Skeletal muscle cell (primary cell): Measurements from ENCODE around the gene SLC10A7.

Source experiments
- DNase-seq: peaks from one replicate; pipeline ENCODE4 v3.0.0-alpha.2; 2010; ENCODE audit warnings: low read depth
- H3K4me3 ChIP-seq: 2 replicates; pipeline ENCODE4 v1.5.1; 2011; ENCODE audit warnings: low read depth, mild to moderate bottlenecking, control low read depth, low read length, moderate library complexity

The SLC10A7 gene

GRCh38 chr4:146244496-146244895 lies 277.2 kb downstream of the SLC10A7 start:
- no peak for DNase-seq
- H3K4me3 ChIP-seq: no peak overlapping the region

GRCh38 chr4:146243883-146244277 lies 277.9 kb downstream of the SLC10A7 start:
- H3K4me3 ChIP-seq: no peak overlapping the region
- no peak for DNase-seq

DNA sequence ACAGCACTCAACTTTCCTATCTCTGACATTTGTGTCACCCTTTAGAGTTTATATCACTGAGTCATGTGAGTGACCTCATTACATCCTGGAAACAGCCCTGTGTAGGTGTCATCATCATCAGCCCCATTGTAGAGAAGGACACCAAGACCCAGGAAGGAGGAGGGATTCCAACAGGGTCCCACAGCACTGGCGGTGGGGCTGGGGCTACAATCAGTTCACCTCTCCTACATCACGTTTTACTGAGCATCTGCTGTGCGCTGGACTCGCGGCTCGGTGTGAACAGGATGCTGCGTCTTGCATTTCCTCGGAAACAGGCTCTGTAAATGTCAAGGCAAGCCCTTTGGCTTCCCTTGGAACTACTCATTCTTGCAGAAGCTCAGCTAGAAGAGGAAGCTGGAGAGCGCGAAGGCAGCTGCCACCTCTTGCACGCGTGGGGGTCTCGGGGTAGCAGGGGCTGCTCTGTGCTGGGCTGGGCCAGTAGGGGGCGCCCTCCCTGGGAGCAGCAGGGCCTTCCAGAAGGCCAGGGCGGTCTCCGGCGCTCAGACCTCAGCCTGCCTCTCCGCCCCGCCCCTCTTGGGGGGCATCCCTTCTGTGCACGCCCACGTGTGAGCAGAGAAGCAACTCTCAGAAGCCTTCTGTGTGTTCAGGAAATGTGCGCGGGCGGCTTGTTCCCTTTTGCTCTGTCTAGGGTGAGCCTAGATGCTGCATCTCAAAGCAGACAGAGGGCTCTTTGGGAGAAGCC lies 278.4 kb downstream of the SLC10A7 start:
- H3K4me3 ChIP-seq: no peak overlapping the region
- DNase-seq: no peak

DNA sequence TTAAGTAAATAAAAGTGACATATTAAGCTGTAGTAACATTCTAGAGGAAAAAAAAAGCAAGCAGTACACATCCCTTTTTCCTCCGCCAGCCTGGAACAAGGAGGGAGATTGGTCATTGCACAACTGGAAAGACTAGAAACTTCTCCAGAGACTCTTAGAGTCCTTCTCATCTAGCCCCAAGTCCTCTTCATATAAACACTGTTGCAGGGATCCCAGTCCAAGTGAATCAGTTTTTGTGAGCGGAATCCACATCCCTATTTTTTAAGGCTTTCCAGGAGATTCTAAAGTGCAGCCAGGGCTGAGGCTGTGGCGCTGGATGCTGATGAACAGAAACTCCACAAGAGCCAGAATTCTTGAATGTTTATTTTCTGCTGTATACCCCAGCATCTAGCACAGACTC lies 283.6 kb downstream of the SLC10A7 start:
- DNase-seq: no peak
- H3K4me3 ChIP-seq: no peak overlapping the region

GRCh38 chr4:146237092-146237491 lies 284.6 kb downstream of the SLC10A7 start:
- no peak overlapping the region for H3K4me3 ChIP-seq
- DNase-seq: no peak

DNA sequence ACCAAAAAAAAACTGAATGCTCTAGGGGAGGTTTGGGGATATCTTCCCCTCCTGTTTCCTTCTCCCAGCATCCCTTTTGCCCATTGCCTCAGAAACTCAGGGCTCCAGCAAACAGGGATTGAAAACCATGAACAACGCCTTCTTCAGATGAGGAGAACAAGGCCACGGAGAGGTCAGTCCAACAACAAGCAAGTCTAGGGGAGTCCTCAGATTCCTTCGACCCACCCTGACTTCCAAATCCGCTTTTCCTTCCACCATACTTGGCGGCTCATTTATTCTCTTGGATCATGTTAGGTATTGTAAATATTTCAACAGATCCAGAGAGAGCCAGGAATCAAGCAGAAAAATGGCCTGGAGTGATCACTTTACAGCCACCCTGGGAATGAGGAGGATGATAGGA lies 285.5 kb downstream of the SLC10A7 start:
- no peak overlapping the region for H3K4me3 ChIP-seq
- DNase-seq: no peak

GRCh38 chr4:146235654-146236177 lies 286.0 kb downstream of the SLC10A7 start:
- no peak for DNase-seq
- no peak overlapping the region for H3K4me3 ChIP-seq

- H3K4me3 ChIP-seq: no peak overlapping the region
- DNase-seq: no peak
Measured at GRCh38 chr4:146232131-146232722, 289.5 kb downstream of the SLC10A7 start.

DNA sequence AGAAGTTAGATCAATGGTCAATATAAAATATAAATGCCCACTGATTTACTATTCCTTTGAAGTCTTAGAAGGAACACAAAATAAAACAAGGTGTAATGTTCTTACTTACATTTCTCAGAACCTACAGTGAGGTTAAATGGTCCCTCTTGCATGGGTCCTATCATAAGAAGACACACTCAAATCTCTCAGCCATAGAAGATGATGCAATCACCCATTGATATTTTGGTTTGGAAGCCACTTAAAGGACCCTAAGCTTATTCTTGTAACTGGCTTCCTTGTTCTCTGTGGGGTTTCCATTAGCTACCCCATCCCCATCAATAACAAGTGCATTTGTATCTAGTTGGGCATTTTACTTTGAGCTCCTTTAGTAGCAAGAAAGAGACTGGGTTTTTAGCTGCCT lies 292.3 kb downstream of the SLC10A7 start:
- DNase-seq: no peak
- no peak overlapping the region for H3K4me3 ChIP-seq

DNA sequence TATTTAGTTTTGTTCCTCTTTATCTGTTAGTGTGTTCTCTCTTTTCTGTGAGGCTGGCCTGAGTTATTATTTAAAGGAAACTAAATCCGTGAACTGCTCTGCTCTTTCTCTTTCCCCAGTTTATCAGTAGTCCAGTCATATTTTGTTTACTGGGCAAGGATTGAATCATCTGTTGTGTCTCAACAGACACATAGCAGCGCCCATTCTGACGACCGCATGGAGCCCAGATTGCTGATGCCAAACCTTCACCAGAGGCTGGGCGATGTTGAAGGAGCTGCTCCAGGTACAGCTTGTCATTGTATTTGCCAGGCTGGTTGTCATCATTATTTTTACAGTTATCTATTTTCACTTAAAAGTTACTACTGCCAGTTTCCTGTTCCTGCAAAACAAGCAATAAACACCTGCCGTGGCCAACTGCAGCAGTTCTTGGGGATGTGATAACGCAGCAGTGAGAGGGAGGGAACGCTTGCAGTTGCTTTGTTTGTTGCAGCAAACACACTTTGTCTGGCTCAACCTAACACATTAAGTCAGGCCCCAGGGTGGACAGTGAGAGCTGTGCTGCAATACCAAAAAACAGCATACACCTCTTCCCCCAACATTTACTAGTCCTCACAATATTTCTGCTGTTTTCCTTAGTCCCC lies 297.3 kb downstream of the SLC10A7 start:
- H3K4me3 ChIP-seq: no peak overlapping the region
- no peak for DNase-seq

GRCh38 chr4:146222313-146222712 lies 299.4 kb downstream of the SLC10A7 start:
- peak; percentile 15 for DNase-seq
- no peak overlapping the region for H3K4me3 ChIP-seq

DNA sequence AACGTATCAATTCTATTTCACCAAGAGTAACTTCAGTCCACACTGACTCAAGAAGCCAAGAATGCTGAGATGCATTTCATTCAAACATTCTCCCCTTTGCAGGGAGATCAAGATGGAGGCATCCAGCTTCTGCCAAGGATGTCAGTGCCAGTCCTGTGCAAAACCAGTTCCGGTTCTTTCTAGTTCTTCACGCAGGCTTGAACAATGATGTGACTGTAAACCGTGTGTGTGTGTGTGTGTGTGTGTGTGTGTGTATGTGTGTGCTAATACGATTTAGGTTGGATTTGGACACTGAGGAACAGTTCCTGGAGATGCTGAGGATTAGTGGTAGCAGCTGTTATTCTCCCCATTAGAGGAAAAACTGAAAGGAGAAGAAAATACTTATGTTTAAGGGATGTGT lies 307.5 kb downstream of the SLC10A7 start, which contains the start of gene REELD1:
TSS of gene REELD1 (plus strand) at position 301 of the 400 bp plus-strand sequence. CDS start 2,415 bp downstream, outside the sequence.
- DNase-seq: no peak

GRCh38 chr4:146212781-146213180 lies 309.0 kb downstream of the SLC10A7 start:
- DNase-seq: no peak
- no peak overlapping the region for H3K4me3 ChIP-seq

More for the DNA sequence above, 307.5 kb downstream of the SLC10A7 start, which contains the start of gene REELD1:
- H3K4me3 ChIP-seq: no peak within 1 kb of the TSS

- DNase-seq: no peak
- H3K4me3 ChIP-seq: no peak overlapping the region
Measured at GRCh38 chr4:146211440-146211839, 310.3 kb downstream of the SLC10A7 start.

DNA sequence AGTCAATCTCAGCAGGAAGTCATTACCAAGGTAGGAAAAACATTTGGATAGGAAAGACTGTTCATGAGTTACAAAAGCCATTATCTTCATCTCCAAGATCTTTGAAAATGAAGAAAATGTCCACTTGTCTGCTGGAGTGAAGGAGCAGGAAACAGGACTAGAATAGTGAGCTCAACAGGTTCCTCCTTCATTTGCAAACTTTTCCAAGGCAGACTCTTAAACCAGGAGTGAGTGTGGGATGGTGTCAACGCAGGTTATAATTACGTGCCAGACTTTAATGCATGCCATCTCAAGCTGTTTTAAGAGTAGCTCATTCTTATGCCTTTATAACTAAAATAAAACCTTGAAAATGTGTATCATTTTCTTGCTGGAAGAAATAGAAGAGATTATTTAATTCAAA lies 310.9 kb downstream of the SLC10A7 start:
- no peak for DNase-seq

DNA sequence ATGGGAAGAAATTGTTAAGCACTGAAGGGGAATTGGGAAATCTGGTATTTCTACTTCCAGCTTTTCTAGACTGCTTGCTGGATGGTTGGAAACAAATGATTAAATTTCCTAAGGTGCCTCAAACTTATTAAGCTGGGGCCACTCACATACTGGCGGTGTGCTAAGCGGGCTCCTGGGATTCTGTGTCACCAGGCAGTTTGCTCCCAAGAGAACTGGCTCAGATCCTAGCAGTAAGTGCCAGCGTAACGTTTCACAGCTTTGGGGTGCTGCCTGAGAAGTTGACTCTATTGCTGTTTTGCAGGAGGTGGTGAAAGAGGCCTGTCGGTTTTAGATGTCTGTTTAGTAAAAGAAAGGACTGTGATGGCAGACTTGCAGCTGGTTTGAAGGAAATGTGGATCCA lies 314.3 kb downstream of the SLC10A7 start:
- DNase-seq: no peak
- H3K4me3 ChIP-seq: no peak overlapping the region

More for the DNA sequence above, 310.9 kb downstream of the SLC10A7 start:
- H3K4me3 ChIP-seq: no peak overlapping the region
